Tibial nerve (tissue), 3 donors: ENCODE results near the gene PPP2R3B.

Experiments
- CTCF ChIP-seq, 5 experiments: fragments of 200-600 bp in 3 of 5; fragments of 450-650 bp in 2 of 5; sonication (generic) in 3 of 5; IDR thresholded peaks; one replicate each; pipeline ENCODE4 v1.5.1; 2016 to 2019; ENCODE audit warnings: antibody characterized with exemption in 5 of 5, mild to moderate bottlenecking in 3 of 5, moderate library complexity in 2 of 5
- POLR2A ChIP-seq, 2 donors: fragments of 450-650 bp; IDR thresholded peaks; one replicate each; pipeline ENCODE4 v1.6.1; 2017; ENCODE audit warnings: antibody characterized with exemption in 2 of 2, mild to moderate bottlenecking in 2 of 2, moderate library complexity in 2 of 2

GRCh38 chrX:397575-397974 is 10.9 kb upstream of the PPP2R3B start:
- TF ChIP-seq CTCF (IDR thresholded peaks at IDR 0.05) (no peak), POLR2A (IDR thresholded peaks at IDR 0.05) (no peak)
